ELR (cell line): ENCODE results near the gene LCNL1.

Source experiments
- DNase-seq: peaks from one replicate; pipeline ENCODE4 v3.0.0-alpha.2; 2015; ENCODE audit warnings: low read depth

LCNL1 gene

DNA sequence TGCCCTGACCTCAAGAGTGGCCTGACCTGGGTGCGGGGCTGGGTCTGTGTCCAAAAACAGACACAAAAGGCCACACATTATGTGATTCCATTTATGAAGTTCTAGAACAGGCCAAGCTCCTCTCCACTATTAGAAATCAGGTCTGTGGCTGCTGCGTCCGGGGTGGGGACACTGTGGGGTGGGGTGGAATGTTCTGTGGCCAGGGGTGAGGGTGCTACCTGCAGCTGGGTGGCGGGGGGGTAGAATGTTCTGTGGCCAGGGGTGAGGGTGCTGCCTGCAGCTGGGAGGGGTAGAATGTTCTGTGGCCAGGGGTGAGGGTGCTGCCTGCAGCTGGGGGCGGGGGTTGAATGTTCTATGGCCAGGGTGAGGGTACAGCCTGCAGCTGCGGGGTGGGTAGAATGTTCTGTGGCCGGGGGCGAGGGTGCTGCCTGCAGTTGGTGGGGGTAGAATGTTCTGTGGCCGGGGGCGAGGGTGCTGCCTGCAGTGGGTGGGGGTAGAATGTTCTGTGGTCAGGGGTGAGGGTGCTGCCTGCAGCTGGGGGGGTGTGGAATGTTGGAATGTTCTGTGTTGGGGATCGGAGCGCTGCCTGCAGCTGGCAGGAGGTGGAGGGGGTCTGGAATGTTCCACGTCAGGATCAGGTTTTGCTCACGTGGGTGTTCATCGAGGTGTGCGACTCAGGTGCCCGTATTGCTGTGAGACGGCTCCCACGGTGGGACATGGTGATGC lies 22.4 kb upstream of the LCNL1 start:
- no peak for DNase-seq

DNA sequence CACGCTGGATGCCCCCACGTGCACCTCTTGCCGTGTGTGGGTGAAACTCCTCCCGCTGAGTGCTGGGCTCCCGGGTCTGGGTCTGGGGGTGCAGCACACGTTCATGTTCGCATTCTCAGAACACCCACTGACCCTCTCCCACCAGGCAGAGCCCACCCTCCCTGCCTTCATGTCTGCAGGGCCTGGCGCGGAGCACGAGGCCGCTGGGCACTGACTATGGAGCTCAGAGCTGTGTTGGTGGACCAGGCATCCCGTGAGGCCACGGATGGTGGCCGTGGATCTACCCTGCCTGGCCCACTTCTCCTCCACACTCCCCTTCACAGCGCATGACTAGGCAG lies 21.9 kb upstream of the LCNL1 start:
- no peak for DNase-seq

DNA sequence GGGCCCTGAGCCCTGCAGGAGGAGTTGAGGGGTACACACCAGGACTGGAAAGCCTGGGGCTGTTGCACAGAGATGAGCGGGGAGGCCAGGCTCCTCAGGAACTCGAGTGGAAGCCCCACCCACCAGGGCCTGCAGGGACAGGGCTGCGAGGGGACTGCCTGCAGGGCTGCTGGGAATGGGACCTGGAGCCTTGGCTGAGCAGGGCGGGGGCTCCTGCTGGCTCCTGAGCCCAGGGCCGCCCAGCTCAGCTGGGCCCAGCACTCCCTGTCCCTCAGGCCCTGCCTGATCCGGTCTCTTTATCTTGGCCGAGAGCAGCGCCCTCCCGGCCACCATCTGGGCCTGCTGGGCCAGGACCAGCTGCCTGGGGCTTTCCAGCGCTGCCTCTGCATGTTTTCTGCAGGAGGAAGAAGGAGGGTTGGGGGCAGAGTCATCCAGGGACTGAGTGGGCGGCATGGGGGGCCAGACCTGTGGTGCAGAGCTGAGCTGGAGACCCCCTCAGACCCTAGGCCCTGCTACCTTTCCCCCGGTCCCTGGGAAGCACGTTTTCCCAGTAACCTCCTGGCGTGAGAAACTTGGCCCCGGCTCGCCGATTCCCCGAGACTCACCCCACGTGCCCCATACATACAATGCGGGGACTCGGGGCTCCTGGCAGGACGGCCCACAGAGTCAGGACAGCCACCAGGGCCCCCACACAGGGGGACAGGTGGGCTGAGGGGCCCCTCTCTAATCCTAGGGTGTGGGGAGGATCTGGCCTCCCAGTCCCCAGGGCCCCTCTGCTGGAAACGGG lies 21.3 kb upstream of the LCNL1 start:
- no peak for DNase-seq

GRCh38 chr9:136962163-136962562 lies 20.6 kb upstream of the LCNL1 start:
- DNase-seq: no peak

DNA sequence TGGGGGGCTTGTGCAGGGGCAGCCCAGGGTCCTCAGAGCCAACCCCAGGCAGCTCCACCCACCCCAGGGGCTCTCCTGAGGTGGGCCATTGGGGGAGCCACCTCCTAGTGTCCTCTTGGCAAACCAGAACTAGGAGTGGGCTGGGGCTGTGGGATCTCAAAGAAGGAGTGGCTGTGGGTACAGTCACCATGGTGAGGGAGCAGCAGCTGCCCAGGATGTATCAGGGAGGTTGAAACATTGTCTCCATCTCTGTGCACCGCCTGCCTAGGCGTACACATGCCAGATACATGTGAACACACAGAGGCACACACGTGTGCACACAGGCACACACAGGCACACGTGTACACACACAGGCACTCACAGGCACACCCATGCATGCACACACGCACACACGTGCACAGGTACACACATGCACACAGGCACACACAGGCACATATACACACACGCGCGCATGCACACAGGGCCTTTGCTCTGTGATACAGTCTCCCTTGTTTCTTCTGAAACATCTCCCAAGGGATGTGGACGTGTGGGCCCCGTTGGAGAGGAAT lies 20.0 kb upstream of the LCNL1 start:
- DNase-seq: no peak

GRCh38 chr9:136963341-136963740 lies 19.5 kb upstream of the LCNL1 start:
- DNase-seq: no peak

DNA sequence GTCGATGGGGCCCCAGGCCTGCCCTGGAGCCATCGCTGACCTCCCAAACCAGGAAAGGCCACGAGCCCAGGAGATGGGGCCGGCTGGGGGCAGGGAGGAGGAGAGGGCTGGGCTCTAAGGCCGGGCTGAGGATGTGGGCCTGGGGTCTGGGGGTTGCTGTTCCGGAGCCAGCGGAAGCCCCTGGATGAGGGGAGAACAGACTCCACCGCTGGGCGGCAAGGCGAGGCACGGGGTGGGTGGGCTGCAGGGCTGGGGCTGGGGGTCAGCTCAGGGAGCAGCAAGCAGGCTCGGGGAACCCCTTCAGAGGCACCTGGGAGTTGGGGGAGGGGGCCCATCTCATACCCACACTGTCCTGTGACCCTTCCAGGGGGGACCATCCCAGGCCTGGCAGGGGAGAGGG lies 19.0 kb upstream of the LCNL1 start:
- no peak for DNase-seq

DNA sequence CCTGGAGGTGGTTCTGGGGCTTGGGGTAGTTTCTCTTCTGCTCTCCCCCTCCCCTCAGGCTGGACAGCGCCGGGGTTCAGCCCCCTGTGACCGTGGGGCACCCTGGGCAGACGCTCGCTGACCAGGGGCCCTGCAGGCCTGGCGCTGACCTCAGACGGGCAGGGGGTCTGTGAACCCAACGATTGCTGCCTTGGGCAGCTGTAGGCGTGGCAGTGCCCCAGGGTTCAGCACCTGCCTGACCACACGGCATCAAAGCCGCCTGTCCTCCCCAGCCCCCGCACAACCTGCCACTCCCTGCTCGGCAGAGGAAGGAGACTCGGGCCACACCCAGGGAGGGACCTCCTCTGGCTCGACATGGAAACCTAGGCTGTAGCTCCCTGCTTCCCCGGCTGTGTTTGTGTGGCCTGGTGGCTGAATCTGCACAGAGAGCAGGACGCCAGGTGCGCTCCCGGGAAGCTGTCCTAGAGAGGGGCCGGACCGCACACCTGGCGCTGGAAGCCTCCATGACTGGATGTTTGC lies 18.6 kb upstream of the LCNL1 start:
- no peak for DNase-seq

DNA sequence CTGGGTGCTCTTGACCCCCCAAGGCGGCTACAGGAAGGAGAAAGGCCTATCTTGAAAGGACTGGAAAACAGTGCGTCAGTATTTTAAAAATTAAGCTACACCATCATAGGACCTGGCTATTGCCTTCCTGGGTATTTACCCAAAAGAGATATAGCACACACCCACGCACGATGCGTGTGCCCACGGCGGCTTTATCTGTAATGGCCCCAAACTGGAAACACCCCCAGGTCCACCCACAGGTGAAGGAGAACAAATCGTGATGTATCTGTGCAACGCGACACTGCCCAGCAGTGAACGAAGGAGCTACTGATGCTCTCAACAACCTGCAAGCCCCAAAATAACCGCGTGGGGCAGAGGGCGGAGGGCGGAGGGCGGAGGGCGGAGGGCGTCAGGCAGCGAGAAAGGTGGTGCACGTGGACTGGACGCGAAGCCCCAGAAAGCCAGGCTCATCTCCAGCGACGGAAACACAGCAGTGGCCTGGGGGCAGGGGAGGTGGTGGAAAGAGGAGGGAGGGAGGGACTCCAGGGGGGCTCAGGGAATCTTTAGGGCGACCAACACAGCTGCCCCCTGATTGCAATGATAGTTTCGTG lies 17.9 kb upstream of the LCNL1 start:
- DNase-seq: no peak

- peak; percentile 10 for DNase-seq
Measured at GRCh38 chr9:136965771-136966484, 16.9 kb upstream of the LCNL1 start.

DNA sequence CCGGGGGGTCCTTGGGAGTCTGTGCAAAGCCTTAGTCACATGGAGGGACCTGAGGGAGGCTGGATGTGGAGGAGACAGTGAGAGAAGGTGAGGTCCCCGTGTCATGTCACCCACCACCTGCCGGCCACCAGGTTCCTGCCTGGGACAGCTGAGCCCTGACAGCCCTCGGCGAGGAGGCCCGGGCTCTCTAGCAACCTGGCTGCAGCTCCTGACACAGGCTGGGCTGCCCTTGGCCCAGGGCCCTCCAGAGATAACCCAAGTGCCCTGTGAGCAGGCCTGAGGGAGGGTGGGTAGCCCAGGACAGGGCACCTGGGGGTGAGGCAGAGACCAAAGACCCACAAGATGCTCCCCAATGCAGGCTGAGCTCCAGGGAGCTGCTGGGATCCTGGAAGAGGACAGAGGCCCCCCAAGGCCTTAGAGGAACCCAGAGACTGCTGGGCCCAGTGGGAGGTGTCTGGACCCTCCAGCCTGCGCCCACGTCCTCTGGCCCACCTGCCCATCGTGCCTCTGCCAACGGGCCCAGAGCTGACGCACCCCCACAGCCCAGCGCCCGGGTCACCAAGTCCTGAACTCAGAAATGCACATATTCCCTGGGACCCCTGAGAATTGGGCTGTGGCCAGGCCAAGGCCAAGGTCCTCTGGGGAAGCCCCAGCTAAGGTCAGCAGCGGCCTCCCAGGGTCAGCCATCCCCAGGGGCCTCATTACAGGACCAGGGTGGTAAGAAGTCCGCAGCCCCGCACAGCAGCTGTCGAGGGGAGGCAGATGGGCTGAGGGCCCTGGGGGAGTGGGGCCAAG lies 14.3 kb upstream of the LCNL1 start:
- no peak for DNase-seq

GRCh38 chr9:136969150-136969549 lies 13.6 kb upstream of the LCNL1 start:
- DNase-seq: no peak

GRCh38 chr9:136969774-136970173 lies 13.0 kb upstream of the LCNL1 start:
- DNase-seq: no peak

DNA sequence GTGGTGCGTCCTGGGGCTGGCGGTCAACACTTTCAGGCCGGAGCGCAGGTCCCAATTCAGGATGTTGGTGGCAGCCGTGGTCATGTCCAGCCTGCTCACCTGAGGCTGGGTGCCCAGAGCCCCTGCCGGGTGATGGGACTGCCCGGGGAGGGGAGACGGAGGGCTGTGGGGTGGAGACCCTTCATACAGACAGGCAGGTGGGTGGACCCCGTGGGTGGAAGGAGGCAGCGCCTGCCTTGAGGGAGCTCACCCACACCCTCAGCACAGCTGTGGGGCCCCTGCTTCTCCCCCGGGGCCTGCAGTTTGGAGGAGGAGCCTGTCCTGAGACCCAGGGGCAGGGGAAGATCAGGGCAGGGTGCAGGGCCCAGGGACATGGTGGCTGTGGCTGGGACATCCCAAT lies 12.4 kb upstream of the LCNL1 start:
- DNase-seq: no peak

DNA sequence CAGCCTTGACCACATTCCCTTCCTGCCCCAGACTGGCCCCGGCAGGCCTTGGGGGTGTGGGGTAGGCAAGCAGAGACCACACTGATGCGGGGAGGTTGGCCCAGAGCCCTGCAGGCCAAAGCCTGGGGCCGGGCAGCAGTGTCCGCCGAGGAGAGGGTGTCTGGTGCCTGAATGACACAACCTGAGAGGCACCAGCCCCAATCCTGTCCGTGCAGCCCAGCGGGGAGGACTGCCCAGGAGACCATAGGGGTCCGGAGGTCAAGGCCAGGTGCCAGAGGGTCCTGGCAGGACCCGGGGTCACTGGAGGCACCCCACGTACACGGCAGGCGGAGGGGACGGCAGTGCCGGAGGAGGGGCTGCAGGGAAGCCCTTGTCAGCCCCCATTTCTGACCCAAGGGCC lies 11.0 kb upstream of the LCNL1 start:
- DNase-seq: no peak

DNA sequence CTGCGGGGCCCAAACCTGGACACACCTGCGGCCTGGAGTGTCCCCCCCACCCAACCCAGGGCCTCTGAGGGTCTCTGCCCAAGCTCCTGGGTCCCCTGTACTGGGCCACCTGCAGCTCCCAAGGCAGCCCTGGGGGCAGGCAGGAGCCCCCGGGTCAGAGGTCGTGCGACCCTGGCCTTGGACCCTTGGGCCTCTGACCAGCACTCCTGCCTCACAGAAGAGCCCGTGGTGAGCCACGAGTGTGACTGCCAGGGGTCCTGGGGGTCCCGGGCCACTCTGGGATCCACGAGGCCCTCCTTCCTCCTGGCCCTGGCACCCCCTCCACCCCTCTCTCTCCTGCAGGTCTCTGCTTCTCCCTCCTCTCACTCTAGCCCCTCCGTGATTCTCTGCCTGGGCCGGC lies 10.5 kb upstream of the LCNL1 start:
- no peak for DNase-seq

DNA sequence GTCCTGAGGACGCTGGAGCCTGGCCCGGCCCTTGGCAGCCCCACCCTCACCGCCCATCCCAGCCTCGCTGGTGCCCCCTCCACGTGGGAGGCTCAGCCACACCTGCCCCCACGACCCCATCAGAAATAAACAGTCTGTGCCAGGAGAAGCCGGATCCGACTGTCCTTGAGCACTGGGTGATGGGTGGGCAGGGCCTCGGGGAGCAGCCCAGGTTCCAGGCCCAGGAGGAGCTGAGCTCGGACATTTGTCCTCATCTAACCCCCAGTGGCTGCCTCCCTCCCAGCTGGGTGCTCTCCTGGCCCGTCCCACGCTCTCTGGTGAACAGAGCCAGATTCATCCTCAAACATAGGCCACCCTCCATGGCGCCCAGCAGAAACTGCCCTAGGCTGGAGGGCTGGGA lies 10.1 kb upstream of the LCNL1 start:
- no peak for DNase-seq

DNA sequence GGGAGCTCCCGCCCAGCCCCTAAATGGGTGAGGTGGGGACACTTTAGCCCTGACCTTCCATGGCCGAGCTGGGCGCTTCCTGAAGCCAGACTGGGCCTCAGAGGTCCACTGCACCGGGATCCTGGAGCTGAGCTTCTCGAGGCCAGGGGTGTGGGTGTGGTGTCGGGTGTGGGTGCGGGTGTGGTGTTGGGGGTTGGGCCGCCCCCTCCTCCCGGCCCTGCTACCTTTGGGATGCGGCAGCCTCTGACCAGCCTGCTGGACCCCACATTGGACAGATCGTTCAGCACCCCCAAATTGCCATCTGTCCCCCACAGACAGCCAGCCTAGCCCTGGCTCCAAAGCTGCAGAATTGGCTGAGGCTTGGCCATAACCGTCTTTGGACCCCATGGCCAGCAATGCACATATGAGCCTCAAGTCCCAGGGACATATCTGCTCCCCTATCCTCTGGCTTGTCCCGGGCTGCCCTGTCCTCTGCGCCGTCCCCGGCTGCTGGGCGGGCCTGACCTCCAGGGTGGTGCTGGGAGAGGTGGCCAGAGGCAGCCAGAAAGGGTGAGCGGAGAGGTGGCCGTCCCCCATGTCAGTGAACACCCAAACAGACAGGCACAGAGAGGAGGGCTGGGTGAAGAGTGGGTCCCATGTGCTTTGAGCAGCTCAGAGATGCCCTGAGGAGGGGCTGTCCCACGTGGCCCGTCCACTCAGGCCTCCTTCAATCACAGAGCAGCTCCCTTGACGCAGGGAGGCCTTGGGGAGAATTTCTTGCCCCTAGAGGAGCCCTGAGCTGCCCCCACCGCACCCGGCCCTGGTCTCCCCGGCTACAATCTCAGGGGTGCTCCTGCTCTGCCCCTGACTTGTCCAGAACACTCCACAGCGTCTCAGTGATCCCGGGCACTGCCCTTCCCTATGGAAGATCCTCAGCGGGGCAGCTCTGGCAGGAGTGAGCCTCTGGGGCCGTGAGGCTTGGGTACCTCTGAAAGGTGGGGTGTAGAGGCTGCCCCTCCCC lies 8.9 kb upstream of the LCNL1 start:
- DNase-seq: no peak

DNA sequence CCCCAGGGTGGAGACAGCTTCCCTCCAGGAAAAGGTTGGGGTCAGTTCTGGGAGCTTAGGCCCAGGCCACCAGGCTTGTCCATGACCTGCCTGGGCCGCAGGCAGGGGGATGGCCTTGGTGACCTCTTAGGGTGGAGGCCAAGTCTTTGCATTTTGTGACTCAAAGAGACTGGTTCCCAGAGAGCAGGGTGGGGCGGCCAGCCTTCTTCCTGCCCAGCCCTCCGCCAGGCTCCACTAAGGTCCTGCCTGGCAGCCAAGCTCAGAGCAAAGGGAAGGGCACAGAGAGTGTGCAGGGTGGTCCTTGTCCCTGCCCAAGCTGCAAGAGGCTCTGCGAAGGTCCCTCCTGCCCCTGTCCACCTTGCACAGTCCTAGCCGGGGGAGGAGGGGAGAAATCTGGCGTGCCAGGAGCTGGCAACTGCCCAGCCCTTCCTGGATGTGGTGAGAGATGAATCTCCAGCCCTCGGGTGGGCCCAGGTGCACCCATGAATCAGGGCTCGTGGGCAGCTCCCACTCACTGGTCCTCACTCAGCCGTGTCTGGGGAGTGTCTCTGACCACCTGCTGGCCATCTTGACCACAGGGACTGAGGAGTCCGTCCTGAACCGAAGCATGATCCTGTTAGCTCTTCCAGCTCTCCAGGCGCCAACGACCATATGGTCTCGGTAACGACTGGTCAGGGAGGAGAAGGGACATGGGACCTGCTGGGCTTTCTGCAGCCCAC lies 7.8 kb upstream of the LCNL1 start:
- no peak for DNase-seq

- DNase-seq: no peak
Measured at GRCh38 chr9:136975644-136976043, 7.1 kb upstream of the LCNL1 start.
